Sigmoid colon (tissue), 3 donors: Measurements from ENCODE around the gene FLVCR1.
"Not testable (repeated sequence)": the region's sequence is repeated elsewhere in the genome, so short reads cannot be mapped to it uniquely, and the experiment has no call there.

ENCODE experiments used
- CTCF ChIP-seq, 4 experiments: fragments of 450-650 bp in 3 of 4; fragments of 200-600 bp in 1 of 4; IDR thresholded peaks; one replicate each; pipeline ENCODE4 v1.5.1; 2016 to 2019; ENCODE audit warnings: antibody characterized with exemption in 4 of 4, mild to moderate bottlenecking in 3 of 4, moderate library complexity in 2 of 4
- POLR2A ChIP-seq, 2 donors: fragments of 450-650 bp; IDR thresholded peaks; one replicate each; pipeline ENCODE4 v1.6.1; 2016; ENCODE audit warnings: antibody characterized with exemption in 2 of 2, mild to moderate bottlenecking in 2 of 2, moderate library complexity in 2 of 2

GRCh38 chr1:212833211-212834207, 24.6 kb upstream of the FLVCR1 start:
- not testable (repeated sequence) for TF ChIP-seq CTCF, POLR2A (IDR thresholded peaks at IDR 0.05)
